SH-SY5Y (cell line): ENCODE measurements around the gene PLA2G6.

ENCODE experiments used
- GATA2 ChIP-seq: IDR thresholded peaks from 2 replicates; pipeline ENCODE4 v1.6.1; 2011; ENCODE audit warnings: mild to moderate bottlenecking, low read depth, low read length
- GATA3 ChIP-seq: IDR thresholded peaks from 2 replicates; pipeline ENCODE4 v1.6.1; 2011; ENCODE audit warnings: low read depth, mild to moderate bottlenecking, low read length, moderate library complexity

DNA sequence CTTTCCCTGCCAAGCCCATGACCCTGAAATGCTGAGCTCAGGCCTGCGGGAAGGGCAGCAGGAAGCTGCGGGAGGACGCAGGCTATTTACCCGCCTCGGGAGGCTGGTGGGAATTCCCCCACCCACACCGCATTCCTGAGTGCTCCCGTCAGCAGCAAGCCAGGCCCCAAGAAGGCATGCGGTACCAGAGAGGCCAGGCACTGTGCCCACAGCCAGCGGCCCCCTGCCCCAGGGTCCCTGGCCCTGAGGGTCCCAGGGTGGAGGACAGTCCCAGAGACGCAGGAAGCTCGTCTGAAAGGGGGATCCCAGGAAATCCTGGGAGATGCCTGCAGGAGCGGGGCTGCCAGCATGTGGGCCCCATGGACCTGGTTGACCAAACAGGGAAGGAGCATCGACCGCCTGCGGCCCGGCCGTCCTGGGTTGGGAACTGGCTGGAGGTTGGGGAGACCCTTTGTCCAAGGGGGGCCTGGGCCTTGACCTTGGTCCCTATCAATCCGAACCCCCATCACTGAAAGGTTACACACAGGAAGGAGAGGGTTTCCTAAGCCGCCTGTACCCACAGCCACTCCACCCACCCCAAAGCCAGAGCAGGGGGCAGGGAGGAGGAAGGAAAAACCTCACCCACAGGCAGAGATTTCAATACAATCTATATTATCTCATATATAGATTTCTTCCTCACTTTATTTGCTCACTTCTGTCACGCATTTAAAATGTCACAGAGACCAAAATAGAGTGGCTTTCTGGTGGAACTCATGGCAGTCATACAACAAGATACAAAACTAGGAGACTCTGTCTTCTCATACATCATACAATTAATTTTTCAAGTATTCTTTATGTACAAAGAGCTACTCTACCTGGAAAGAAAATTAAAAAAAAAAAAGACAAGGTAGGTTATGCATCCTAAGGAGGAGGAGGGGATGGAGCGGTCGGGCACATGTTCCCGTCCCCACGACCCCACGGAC is 37.3 kb upstream of the PLA2G6 start:
- TF ChIP-seq GATA2 (no peak), GATA3 (no peak)
